H1 (cell line): ENCODE results near the gene WDR7. TPM values are rescaled to one million over a fixed set of nuclear protein-coding genes. Genes with fewer than 3 reads are reported as not detected.

Source experiments
- CBX8 ChIP-seq: fragments of 300-800, 300-1000 bp; sonication (generic); IDR thresholded peaks from 2 replicates; pipeline ENCODE4 v1.7.1; 2016; ENCODE audit warnings: low read depth, low read length, borderline replicate concordance
- EP300 ChIP-seq, 2 experiments: IDR thresholded peaks; 1 replicate in 1 of 2; 2 replicates in 1 of 2; pipeline ENCODE4 v1.6.1; 2011 to 2012; ENCODE audit warnings: low read depth in 2 of 2, low read length in 2 of 2, mild to moderate bottlenecking in 2 of 2, borderline replicate concordance in 1 of 2, inconsistent platforms in 1 of 2, moderate library complexity in 1 of 2
- HDAC6 ChIP-seq: IDR thresholded peaks from one replicate; pipeline ENCODE4 v1.7.1; 2012; ENCODE audit warnings: low read depth, mild to moderate bottlenecking, inconsistent platforms, low read length, moderate library complexity
- KDM4A ChIP-seq: IDR thresholded peaks from one replicate; pipeline ENCODE4 v1.7.1; 2012; ENCODE audit warnings: low read depth, mild to moderate bottlenecking, moderate library complexity, low read length, inconsistent platforms; ENCODE audit not compliant: severe bottlenecking
- MAX ChIP-seq: IDR thresholded peaks from 2 replicates; pipeline ENCODE4 v1.6.1; 2012; ENCODE audit warnings: inconsistent platforms
- PHF8 ChIP-seq: fragments of 200-600 bp; sonication (generic); conservative IDR thresholded peaks from 2 replicates; pipeline ENCODE4 v1.7.1; 2012; ENCODE audit warnings: low read depth, mild to moderate bottlenecking, inconsistent platforms, low read length, moderate library complexity
- SAP30 ChIP-seq: fragments of 300-600 bp; sonication (generic); IDR thresholded peaks from 2 replicates; pipeline ENCODE4 v1.7.1; 2012; ENCODE audit warnings: low read length, moderate library complexity, mild to moderate bottlenecking, inconsistent platforms; ENCODE audit not compliant: insufficient read depth, insufficient replicate concordance
- TAF7 ChIP-seq: optimal IDR thresholded peaks from 2 replicates; pipeline ENCODE3; 2011; ENCODE audit warnings: low read depth, mild to moderate bottlenecking, inconsistent platforms, low read length, moderate library complexity, borderline replicate concordance
- YY1 ChIP-seq: IDR thresholded peaks from 2 replicates; pipeline ENCODE4 v1.6.1; 2011; ENCODE audit warnings: low read depth, mild to moderate bottlenecking, low read length
- polyA plus RNA-seq, 7 experiments: library from polyadenylated mRNA; depleted of rRNA in 3 of 7; stranded (reverse) in 5 of 7; unstranded in 2 of 7; fragments of >200 nt in 5 of 7; fragments of 200-250 nt in 2 of 7; gene quantifications; 1 replicate in 5 of 7; 2 replicates in 1 of 7; 4 replicates in 1 of 7; pipeline versions ENCODE4 v1.2.1 to v1.2.3, GENCODE V29; 2011 to 2013; ENCODE audit warnings: missing spikeins in 2 of 7, mixed read lengths in 2 of 7
- total RNA-seq: library from RNA; stranded (reverse); fragmentation: NEBNext Ultra II Directional; extraction: Animal tissue kit (Norgen Biotek cat#: 25700); gene quantifications from 2 replicates; pipeline ENCODE4 v1.2.1, GENCODE V29; 2021
- TF ChIP-seq, protein P1 (sequence below): fragments of 300-600 bp; sonication (generic); IDR thresholded peaks from 2 replicates; pipeline ENCODE4 v1.7.1; 2012; ENCODE audit warnings: low read length, moderate library complexity, mild to moderate bottlenecking, inconsistent platforms; ENCODE audit not compliant: insufficient replicate concordance

Gene WDR7
- total and polyA plus RNA-seq, 2 of the 8 experiments (the other 6 are each of a cell fraction or from before 2014, with no cell fraction given): 5.5 to 15.2 TPM

GRCh38 chr18:56986829-56987228, 335.7 kb downstream of the WDR7 start (continued):
- TF ChIP-seq, protein P1, sequence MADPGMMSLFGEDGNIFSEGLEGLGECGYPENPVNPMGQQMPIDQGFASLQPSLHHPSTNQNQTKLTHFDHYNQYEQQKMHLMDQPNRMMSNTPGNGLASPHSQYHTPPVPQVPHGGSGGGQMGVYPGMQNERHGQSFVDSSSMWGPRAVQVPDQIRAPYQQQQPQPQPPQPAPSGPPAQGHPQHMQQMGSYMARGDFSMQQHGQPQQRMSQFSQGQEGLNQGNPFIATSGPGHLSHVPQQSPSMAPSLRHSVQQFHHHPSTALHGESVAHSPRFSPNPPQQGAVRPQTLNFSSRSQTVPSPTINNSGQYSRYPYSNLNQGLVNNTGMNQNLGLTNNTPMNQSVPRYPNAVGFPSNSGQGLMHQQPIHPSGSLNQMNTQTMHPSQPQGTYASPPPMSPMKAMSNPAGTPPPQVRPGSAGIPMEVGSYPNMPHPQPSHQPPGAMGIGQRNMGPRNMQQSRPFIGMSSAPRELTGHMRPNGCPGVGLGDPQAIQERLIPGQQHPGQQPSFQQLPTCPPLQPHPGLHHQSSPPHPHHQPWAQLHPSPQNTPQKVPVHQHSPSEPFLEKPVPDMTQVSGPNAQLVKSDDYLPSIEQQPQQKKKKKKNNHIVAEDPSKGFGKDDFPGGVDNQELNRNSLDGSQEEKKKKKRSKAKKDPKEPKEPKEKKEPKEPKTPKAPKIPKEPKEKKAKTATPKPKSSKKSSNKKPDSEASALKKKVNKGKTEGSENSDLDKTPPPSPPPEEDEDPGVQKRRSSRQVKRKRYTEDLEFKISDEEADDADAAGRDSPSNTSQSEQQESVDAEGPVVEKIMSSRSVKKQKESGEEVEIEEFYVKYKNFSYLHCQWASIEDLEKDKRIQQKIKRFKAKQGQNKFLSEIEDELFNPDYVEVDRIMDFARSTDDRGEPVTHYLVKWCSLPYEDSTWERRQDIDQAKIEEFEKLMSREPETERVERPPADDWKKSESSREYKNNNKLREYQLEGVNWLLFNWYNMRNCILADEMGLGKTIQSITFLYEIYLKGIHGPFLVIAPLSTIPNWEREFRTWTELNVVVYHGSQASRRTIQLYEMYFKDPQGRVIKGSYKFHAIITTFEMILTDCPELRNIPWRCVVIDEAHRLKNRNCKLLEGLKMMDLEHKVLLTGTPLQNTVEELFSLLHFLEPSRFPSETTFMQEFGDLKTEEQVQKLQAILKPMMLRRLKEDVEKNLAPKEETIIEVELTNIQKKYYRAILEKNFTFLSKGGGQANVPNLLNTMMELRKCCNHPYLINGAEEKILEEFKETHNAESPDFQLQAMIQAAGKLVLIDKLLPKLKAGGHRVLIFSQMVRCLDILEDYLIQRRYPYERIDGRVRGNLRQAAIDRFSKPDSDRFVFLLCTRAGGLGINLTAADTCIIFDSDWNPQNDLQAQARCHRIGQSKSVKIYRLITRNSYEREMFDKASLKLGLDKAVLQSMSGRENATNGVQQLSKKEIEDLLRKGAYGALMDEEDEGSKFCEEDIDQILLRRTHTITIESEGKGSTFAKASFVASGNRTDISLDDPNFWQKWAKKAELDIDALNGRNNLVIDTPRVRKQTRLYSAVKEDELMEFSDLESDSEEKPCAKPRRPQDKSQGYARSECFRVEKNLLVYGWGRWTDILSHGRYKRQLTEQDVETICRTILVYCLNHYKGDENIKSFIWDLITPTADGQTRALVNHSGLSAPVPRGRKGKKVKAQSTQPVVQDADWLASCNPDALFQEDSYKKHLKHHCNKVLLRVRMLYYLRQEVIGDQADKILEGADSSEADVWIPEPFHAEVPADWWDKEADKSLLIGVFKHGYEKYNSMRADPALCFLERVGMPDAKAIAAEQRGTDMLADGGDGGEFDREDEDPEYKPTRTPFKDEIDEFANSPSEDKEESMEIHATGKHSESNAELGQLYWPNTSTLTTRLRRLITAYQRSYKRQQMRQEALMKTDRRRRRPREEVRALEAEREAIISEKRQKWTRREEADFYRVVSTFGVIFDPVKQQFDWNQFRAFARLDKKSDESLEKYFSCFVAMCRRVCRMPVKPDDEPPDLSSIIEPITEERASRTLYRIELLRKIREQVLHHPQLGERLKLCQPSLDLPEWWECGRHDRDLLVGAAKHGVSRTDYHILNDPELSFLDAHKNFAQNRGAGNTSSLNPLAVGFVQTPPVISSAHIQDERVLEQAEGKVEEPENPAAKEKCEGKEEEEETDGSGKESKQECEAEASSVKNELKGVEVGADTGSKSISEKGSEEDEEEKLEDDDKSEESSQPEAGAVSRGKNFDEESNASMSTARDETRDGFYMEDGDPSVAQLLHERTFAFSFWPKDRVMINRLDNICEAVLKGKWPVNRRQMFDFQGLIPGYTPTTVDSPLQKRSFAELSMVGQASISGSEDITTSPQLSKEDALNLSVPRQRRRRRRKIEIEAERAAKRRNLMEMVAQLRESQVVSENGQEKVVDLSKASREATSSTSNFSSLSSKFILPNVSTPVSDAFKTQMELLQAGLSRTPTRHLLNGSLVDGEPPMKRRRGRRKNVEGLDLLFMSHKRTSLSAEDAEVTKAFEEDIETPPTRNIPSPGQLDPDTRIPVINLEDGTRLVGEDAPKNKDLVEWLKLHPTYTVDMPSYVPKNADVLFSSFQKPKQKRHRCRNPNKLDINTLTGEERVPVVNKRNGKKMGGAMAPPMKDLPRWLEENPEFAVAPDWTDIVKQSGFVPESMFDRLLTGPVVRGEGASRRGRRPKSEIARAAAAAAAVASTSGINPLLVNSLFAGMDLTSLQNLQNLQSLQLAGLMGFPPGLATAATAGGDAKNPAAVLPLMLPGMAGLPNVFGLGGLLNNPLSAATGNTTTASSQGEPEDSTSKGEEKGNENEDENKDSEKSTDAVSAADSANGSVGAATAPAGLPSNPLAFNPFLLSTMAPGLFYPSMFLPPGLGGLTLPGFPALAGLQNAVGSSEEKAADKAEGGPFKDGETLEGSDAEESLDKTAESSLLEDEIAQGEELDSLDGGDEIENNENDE: peak; percentile 68
- TF ChIP-seq CBX8 (no peak), SAP30 (no peak), YY1 (no peak), EP300 (IDR thresholded peaks at IDR 0.05; ENCODE audit: borderline replicate concordance in 1 of 2, low read depth in 2 of 2, low read length in 2 of 2) (no peak), TAF7 (no peak), PHF8 (no peak), KDM4A (no peak), HDAC6 (no peak), MAX (no peak)
